K562 (cell line): ENCODE data around the gene CPLX1. TPM values are rescaled to one million over a fixed set of nuclear protein-coding genes. Genes with fewer than 3 reads are reported as not detected.

Source experiments
- ATAC-seq: fragments of 200-7000 bp; cut with Tn5 transposase; 3 replicates; pipeline ENCODE4 v1.9.1; 2020; ENCODE audit warnings: moderate library complexity
- BruUV-seq: library from RNA; stranded (reverse); fragments of 400-500 nt; replicated peaks from 2 replicates; lab custom pipeline; 2021; lab: Mats Ljungman, UMichigan
- CTCF ChIA-PET: fragments of 300-600 bp; formaldehyde crosslinking; extraction: SDS; loops from one replicate; lab custom pipeline; 2021; ENCODE audit warnings: low intra/inter-chr PET ratio; lab: Yijun Ruan, JAX
- POLR2A ChIA-PET: fragments of 300-600, 350-650 bp; sonication (Branson Sonifier 250); formaldehyde crosslinking; extraction: SDS; loops from one replicate; lab custom pipeline; 2021; ENCODE audit warnings: antibody characterized with exemption, inconsistent platforms; lab: Yijun Ruan, JAX
- DNase-seq, 4 experiments: peaks; one replicate each; pipeline versions ENCODE4 v3.0.0 to v3.0.0-alpha.2; 2011 to 2018; ENCODE audit warnings: low spot score in 3 of 4, mixed read lengths in 3 of 4; ENCODE audit errors: extremely low read depth in 1 of 4
- FAIRE-seq: peaks from 2 replicates; lab custom pipeline; 2011; peaks lifted over from hg19 to GRCh38; lab: Jason Lieb, UNC
- H2AFZ ChIP-seq: 2 replicates; pipeline ENCODE4 v1.6.0; 2011; ENCODE audit warnings: low read depth, low read length, control low read depth, inconsistent platforms
- H3K27ac ChIP-seq: fragments of 200-600 bp; 3 replicates; pipeline ENCODE4 v1.8.0; 2011; ENCODE audit warnings: low read depth, mild to moderate bottlenecking, control low read depth, inconsistent platforms, low read length, moderate library complexity, mixed read lengths; ENCODE audit errors: extremely low read depth
- H3K27me3 ChIP-seq, 2 experiments: fragments of 300-600 bp in 1 of 2; 2 replicates in 1 of 2; 3 replicates in 1 of 2; pipeline versions ENCODE4 v1.6.0 to v1.8.0; 2011; ENCODE audit warnings: inconsistent platforms in 2 of 2, low read length in 2 of 2, mild to moderate bottlenecking in 1 of 2, mixed read lengths in 1 of 2, moderate library complexity in 1 of 2; ENCODE audit not compliant: control insufficient read depth in 2 of 2, insufficient read depth in 2 of 2
- H3K36me3 ChIP-seq: fragments of 300-600 bp; 3 replicates; pipeline ENCODE4 v1.8.0; 2011; ENCODE audit warnings: mild to moderate bottlenecking, low read length, inconsistent platforms; ENCODE audit not compliant: control insufficient read depth, insufficient read depth
- H3K4me1 ChIP-seq, 2 experiments: fragments of 200-600 bp in 1 of 2; replicated peaks in 1 of 2; 2 replicates in 1 of 2; 3 replicates in 1 of 2; pipeline versions ENCODE4 v1.5.1 to v1.8.0; 2011; ENCODE audit warnings: inconsistent platforms in 2 of 2, low read length in 2 of 2, mild to moderate bottlenecking in 1 of 2, mixed read lengths in 1 of 2, moderate library complexity in 1 of 2; ENCODE audit not compliant: control insufficient read depth in 2 of 2, insufficient read depth in 2 of 2
- H3K4me2 ChIP-seq: 2 replicates; pipeline ENCODE4 v1.6.1; 2011; ENCODE audit warnings: low read length, control low read depth, inconsistent platforms, mixed read lengths; ENCODE audit not compliant: insufficient read depth
- H3K4me3 ChIP-seq: fragments of 200-600 bp; sonication (generic), shearing (Covaris generic); 2 replicates; pipeline ENCODE4 v1.5.1; 2016; ENCODE audit warnings: control low read depth, inconsistent platforms
- H3K79me2 ChIP-seq: fragments of 200-600 bp; 3 replicates; pipeline ENCODE4 v1.8.0; 2011; ENCODE audit warnings: low read length, inconsistent platforms; ENCODE audit not compliant: control insufficient read depth, insufficient read depth
- H3K9ac ChIP-seq, 2 experiments: 2 replicates each; pipeline versions ENCODE4 v1.6.0 to v1.6.1; 2011; ENCODE audit warnings: low read depth in 2 of 2, low read length in 2 of 2, control low read depth in 1 of 2, inconsistent platforms in 1 of 2, mild to moderate bottlenecking in 1 of 2, mixed read lengths in 1 of 2; ENCODE audit not compliant: insufficient read depth in 1 of 2
- H3K9me1 ChIP-seq: one replicate; pipeline ENCODE4 v1.6.0; 2011; ENCODE audit warnings: inconsistent platforms, mild to moderate bottlenecking, low read length, moderate library complexity; ENCODE audit not compliant: control insufficient read depth, insufficient read depth
- H3K9me3 ChIP-seq: replicated peaks from 2 replicates; pipeline ENCODE4 v1.5.1; 2011; ENCODE audit warnings: low read depth, low read length, inconsistent platforms; ENCODE audit not compliant: control insufficient read depth, insufficient read depth
- H4K20me1 ChIP-seq: replicated peaks from 2 replicates; pipeline ENCODE4 v1.6.1; 2011; ENCODE audit warnings: low read length, inconsistent platforms, mixed read lengths; ENCODE audit not compliant: control insufficient read depth, insufficient read depth
- CBFB ChIP-seq: sonication (generic); formaldehyde crosslinking; IDR thresholded peaks from 2 replicates; pipeline ENCODE4 v1.4.0; 2020; ENCODE audit warnings: mild to moderate bottlenecking, missing genetic modification reagents
- MEF2D ChIP-seq: conservative IDR thresholded peaks from 2 replicates; pipeline ENCODE4 v1.6.1; 2016; ENCODE audit warnings: low read depth, missing genetic modification characterization, missing compliant biosample characterization
- NR4A1 ChIP-seq, 2 experiments: fragments of 250-450 bp in 1 of 2; fragments of 450-650 bp in 1 of 2; sonication (Bioruptor Pico) in 1 of 2; IDR thresholded peaks; 2 replicates each; pipeline versions ENCODE4 v1.4.0 to v1.6.1; 2016 to 2020; ENCODE audit warnings: mild to moderate bottlenecking in 2 of 2, missing compliant biosample characterization in 1 of 2, missing genetic modification characterization in 1 of 2, moderate library complexity in 1 of 2
- PML ChIP-seq: IDR thresholded peaks from 2 replicates; pipeline ENCODE4 v1.6.1; 2012; ENCODE audit warnings: low read length, inconsistent platforms
- POLR2A ChIP-seq: fragments of 450-650 bp; conservative IDR thresholded peaks from 2 replicates; pipeline ENCODE4 v1.6.1; 2016
- WGBS: fragments of 100-300 bp; shearing (Covaris generic); methylation state at CpG from one replicate; pipeline ENCODE4 v1.1.6; 2016; ENCODE audit warnings: low coverage, mixed read lengths; ENCODE audit not compliant: insufficient coverage; ENCODE audit errors: missing lambda C conversion rate; 5-methylcytosine and 5-hydroxymethylcytosine counted together
- in situ Hi-C: fragments of 300-500 bp; cut with MboI; formaldehyde crosslinking; loops from 4 replicates; pipeline ENCODE4 v1.15.0; 2018; ENCODE audit warnings: inconsistent platforms, mixed read lengths
- intact Hi-C: fragments of 100-400 bp; cut with micrococcal nuclease; formaldehyde crosslinking; loops from 2 replicates; pipeline ENCODE4 v1.14.2; 2022
- polyA plus RNA-seq, 8 experiments: library from polyadenylated mRNA; depleted of rRNA in 4 of 8; stranded (reverse) in 5 of 8; unstranded in 3 of 8; fragments of >200 nt; fragmentation: Nextera tagmentation in 2 of 8; fragmentation: Illumina TruSeq in 1 of 8; extraction: Ambion mirVana in 2 of 8; extraction: Trizol in 1 of 8; gene quantifications; 2 replicates each; pipeline versions ENCODE4 v1.2.1 to v1.2.3, GENCODE V29; 2011 to 2014; ENCODE audit warnings: inconsistent platforms in 1 of 8, missing spikeins in 1 of 8
- total RNA-seq, 7 experiments: library from RNA; depleted of rRNA in 6 of 7; stranded (reverse); fragments of >200 nt in 6 of 7; fragmentation: Illumina TruSeq in 2 of 7; extraction: Trizol in 2 of 7; gene quantifications; 2 replicates each; pipeline versions ENCODE4 v1.2.1 to v1.2.3, GENCODE V29; 2011 to 2021; ENCODE audit warnings: low replicate concordance in 1 of 7
- TF ChIP-seq, protein P1 (sequence below): sonication (generic); formaldehyde crosslinking; IDR thresholded peaks from 2 replicates; pipeline ENCODE4 v1.9.0; 2022; ENCODE audit warnings: mild to moderate bottlenecking, missing genetic modification reagents
- TF ChIP-seq, protein P2 (sequence below): fragments of 250-450 bp; sonication (Bioruptor Pico); IDR thresholded peaks from 2 replicates; pipeline ENCODE4 v1.8.0; 2022; ENCODE audit warnings: inconsistent platforms
- TF ChIP-seq, protein P3 (sequence below): sonication (generic); formaldehyde crosslinking; IDR thresholded peaks from 2 replicates; pipeline ENCODE4 v1.8.0; 2023; ENCODE audit warnings: mild to moderate bottlenecking, missing genetic modification reagents
- TF ChIP-seq, protein P4 (sequence below): sonication (generic); formaldehyde crosslinking; IDR thresholded peaks from 2 replicates; pipeline ENCODE4 v1.8.1; 2023; ENCODE audit warnings: mild to moderate bottlenecking, missing genetic modification reagents

Gene CPLX1
- total and polyA plus RNA-seq, 9 of the 15 experiments (the other 6 are each of a cell fraction or from before 2014, with no cell fraction given): 0.03 to 3.3 (median 0.17) TPM; not detected in 2

DNA sequence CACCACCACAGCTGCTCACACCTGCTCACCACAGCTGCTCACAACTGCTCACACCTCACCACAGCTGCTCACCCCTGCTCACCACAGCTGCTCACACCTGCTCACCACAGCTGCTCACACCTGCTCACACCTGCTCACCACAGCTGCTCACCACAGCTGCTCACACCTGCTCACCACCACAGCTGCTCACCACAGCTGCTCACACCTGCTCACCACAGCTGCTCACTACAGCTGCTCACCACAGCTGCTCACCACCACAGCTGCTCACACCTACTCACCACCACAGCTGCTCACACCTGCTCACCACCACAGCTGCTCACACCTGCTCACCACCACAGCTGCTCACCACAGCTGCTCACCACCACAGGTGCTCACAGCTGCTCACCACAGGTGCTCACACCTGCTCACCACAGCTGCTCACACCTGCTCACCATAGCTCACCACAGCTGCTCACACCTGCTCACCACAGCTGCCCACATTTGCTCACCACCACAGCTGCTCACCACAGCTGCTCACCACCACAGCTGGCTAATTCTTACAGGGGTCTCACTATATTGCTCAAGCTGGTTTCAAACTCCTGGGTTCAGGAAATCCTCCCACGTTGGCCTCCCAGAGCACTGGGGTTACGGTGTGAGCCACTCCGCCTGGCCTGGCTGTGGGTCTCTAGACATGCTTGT is 30.4 kb upstream of the CPLX1 start:
- TF ChIP-seq, protein P1, sequence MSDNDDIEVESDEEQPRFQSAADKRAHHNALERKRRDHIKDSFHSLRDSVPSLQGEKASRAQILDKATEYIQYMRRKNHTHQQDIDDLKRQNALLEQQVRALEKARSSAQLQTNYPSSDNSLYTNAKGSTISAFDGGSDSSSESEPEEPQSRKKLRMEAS (CRISPR knock-in tag): 0 out of 2 replicates have a peak, but pooled peaks have one; percentile 31
- TF ChIP-seq, protein P2, sequence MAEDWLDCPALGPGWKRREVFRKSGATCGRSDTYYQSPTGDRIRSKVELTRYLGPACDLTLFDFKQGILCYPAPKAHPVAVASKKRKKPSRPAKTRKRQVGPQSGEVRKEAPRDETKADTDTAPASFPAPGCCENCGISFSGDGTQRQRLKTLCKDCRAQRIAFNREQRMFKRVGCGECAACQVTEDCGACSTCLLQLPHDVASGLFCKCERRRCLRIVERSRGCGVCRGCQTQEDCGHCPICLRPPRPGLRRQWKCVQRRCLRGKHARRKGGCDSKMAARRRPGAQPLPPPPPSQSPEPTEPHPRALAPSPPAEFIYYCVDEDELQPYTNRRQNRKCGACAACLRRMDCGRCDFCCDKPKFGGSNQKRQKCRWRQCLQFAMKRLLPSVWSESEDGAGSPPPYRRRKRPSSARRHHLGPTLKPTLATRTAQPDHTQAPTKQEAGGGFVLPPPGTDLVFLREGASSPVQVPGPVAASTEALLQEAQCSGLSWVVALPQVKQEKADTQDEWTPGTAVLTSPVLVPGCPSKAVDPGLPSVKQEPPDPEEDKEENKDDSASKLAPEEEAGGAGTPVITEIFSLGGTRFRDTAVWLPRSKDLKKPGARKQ: no peak
- TF ChIP-seq PML (no peak), CBFB (0 out of 2 replicates have a peak, but pooled peaks have one; percentile 66), NR4A1 (CRISPR knock-in tag; IDR thresholded peaks at IDR 0.05) (no peak), NR4A1 (tag; IDR thresholded peaks at IDR 0.05) (no peak), MEF2D (tag) (no peak), POLR2A (no peak)
- TF ChIP-seq, protein P3, sequence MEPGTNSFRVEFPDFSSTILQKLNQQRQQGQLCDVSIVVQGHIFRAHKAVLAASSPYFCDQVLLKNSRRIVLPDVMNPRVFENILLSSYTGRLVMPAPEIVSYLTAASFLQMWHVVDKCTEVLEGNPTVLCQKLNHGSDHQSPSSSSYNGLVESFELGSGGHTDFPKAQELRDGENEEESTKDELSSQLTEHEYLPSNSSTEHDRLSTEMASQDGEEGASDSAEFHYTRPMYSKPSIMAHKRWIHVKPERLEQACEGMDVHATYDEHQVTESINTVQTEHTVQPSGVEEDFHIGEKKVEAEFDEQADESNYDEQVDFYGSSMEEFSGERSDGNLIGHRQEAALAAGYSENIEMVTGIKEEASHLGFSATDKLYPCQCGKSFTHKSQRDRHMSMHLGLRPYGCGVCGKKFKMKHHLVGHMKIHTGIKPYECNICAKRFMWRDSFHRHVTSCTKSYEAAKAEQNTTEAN (CRISPR knock-in tag): peak; percentile 92; the same call in 1 of the 2 replicates
- TF ChIP-seq, protein P4, sequence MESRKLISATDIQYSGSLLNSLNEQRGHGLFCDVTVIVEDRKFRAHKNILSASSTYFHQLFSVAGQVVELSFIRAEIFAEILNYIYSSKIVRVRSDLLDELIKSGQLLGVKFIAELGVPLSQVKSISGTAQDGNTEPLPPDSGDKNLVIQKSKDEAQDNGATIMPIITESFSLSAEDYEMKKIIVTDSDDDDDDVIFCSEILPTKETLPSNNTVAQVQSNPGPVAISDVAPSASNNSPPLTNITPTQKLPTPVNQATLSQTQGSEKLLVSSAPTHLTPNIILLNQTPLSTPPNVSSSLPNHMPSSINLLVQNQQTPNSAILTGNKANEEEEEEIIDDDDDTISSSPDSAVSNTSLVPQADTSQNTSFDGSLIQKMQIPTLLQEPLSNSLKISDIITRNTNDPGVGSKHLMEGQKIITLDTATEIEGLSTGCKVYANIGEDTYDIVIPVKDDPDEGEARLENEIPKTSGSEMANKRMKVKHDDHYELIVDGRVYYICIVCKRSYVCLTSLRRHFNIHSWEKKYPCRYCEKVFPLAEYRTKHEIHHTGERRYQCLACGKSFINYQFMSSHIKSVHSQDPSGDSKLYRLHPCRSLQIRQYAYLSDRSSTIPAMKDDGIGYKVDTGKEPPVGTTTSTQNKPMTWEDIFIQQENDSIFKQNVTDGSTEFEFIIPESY: peak; percentile 85
- no peaks in the 10 kb centered on the region for H3K27me3 ChIP-seq
- no peaks in the 10 kb centered on the region for H3K9me3 ChIP-seq
- no peak overlapping the region for H3K4me3 ChIP-seq
- 94% methylated on average over 3 of the region's 3 CpGs for WGBS
- no peak overlapping the region for H3K4me2 ChIP-seq
- peaks cover 68% of the 10 kb centered on the region; the same call in 2 of the 3 replicates for H3K36me3 ChIP-seq
- in situ Hi-C loops: no loop called here
- H3K27ac ChIP-seq: no peak overlapping the region
- DNase-seq (no peak), ATAC-seq (no peak), FAIRE-seq (no peak)
- H3K4me1 ChIP-seq: peaks cover 0 to 5% of the 10 kb centered on the region in 2 experiments; a peak in 1 of 5 replicates
- BruUV-seq: no TSS peak
- H3K9ac ChIP-seq: no peak overlapping the region
- ChIA-PET POLR2A (interaction anchor here (1.0 to 1.6 kb wide), 3 partner anchors 17 to 42 kb away, joined by 3 to 4 read pairs (median 4); no protein-coding TSS in a partner anchor), CTCF (no interaction called here)
- intact Hi-C loops: no loop called here
- no peak overlapping the region for H2AFZ ChIP-seq
- no peaks in the 10 kb centered on the region for H3K9me1 ChIP-seq
- no peaks in the 10 kb centered on the region for H3K79me2 ChIP-seq
- H4K20me1 ChIP-seq: no peaks in the 10 kb centered on the region
